ENCODE results near the gene SALL3. TPM values are rescaled to one million over a fixed set of nuclear protein-coding genes. Genes with fewer than 3 reads are reported as not detected.

The SALL3 gene
- total RNA-seq, 1 donor from 2014 or later, result not detected

DNA sequence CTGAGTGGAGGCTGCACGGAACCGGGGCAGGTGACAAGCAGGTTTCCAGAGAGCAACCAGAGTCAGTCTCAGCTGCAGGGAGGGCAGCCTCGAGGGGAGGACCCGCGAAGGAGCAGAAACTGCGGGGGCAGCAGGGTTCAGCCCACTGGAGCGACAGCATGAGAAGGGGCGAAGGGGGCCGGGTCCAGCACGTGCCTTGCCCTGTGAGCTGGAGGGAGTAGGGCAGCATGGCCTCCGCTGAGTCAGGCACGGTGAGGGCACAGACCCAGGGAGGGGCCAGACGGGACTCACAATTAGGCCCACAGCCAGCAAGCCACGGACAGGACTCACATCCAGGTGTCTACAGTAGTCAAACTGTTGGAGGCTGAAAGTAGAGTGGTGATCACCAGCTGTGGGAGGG is 66.9 kb downstream of the SALL3 start:
- no peaks in the 10 kb centered on the region for H3K4me1 Mint-ChIP-seq

DNA sequence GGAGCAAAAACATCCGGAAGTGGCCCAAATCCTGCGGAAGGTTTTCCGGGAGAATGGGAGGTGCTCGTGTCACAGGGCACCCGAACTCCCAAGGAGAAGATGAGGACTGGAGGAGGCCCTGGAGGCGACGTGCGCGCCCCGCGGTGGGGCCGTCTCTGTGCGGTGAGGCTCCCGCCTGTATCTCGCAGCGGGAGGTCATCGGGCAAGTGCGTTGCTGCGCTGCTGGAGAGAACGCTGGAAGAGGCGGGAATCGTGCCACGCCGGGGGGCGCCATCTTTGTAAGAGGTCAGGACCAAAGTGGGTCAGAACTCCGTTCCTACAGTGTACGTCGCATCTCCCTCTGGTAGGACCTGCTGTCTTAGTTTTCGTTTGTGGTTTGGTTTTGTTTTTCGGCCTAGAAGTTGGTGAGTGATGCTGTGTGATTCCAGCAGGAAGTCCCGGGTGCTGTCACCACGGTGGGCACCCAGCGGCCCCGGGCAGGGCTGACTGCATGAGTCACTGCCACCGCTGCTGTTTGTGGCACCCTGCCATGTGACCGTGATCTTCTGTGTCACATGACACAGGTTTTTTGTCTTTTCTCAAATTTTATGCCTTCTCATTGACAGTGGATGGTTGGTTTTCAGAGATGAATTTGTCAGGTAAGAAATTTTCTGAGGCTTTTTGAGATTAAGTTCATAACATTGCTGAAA is 68.1 kb downstream of the SALL3 start:
- TF ChIP-seq, protein P1, sequence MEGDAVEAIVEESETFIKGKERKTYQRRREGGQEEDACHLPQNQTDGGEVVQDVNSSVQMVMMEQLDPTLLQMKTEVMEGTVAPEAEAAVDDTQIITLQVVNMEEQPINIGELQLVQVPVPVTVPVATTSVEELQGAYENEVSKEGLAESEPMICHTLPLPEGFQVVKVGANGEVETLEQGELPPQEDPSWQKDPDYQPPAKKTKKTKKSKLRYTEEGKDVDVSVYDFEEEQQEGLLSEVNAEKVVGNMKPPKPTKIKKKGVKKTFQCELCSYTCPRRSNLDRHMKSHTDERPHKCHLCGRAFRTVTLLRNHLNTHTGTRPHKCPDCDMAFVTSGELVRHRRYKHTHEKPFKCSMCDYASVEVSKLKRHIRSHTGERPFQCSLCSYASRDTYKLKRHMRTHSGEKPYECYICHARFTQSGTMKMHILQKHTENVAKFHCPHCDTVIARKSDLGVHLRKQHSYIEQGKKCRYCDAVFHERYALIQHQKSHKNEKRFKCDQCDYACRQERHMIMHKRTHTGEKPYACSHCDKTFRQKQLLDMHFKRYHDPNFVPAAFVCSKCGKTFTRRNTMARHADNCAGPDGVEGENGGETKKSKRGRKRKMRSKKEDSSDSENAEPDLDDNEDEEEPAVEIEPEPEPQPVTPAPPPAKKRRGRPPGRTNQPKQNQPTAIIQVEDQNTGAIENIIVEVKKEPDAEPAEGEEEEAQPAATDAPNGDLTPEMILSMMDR (IDR thresholded peaks at IDR 0.05), result no peak
- intact Hi-C loops (cut with micrococcal nuclease), result no loop called here
- Mint-ChIP-seq H3K36me3 (ENCODE audit: low read depth) (no peaks in the 10 kb centered on the region), H3K27ac (no peak overlapping the region), H3K4me1 (no peaks in the 10 kb centered on the region), H3K9me3 (peaks cover 2% of the 10 kb centered on the region), H3K4me3 (no peak overlapping the region), H3K27me3 (peaks cover 8% of the 10 kb centered on the region)
- CTCF ChIA-PET, result no interaction called here
- no peak for ATAC-seq (ENCODE audit: low read depth)
- POLR2A ChIA-PET, result no interaction called here
- DNase-seq, result no peak

More for the DNA sequence above, 66.9 kb downstream of the SALL3 start:
- Mint-ChIP-seq H3K36me3 (ENCODE audit: low read depth) (no peaks in the 10 kb centered on the region), H3K4me3 (no peak overlapping the region), H3K27ac (no peak overlapping the region), H3K9me3 (peaks cover 2% of the 10 kb centered on the region), H3K27me3 (peaks cover 4% of the 10 kb centered on the region)
- POLR2A ChIA-PET, result no interaction called here
- intact Hi-C loops (cut with micrococcal nuclease), result no loop called here
- no peak for ATAC-seq (ENCODE audit: low read depth)
- CTCF ChIA-PET, result no interaction called here
- no peak for DNase-seq
- TF ChIP-seq, protein P1 (IDR thresholded peaks at IDR 0.05), result no peak

DNA sequence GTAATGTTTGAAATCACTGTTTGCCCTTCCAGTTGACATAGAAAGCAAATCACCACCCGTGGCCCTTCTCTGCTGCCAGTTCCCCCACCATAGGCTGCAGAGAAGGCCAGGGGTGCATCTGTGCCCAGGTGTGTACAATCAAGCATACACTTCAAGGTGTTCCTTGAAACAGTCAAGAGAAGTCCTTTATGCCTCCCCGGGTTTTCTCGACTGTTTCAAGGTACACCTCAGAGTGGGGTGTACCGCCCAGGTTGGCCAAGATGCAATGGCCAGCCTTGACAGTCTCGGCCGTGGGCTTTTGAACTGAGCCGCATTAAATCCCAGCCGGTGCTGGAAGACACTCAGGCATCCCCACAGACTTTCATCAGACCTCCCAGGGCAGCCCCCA is 68.6 kb downstream of the SALL3 start:
- no peak overlapping the region for H3K27ac Mint-ChIP-seq

DNA sequence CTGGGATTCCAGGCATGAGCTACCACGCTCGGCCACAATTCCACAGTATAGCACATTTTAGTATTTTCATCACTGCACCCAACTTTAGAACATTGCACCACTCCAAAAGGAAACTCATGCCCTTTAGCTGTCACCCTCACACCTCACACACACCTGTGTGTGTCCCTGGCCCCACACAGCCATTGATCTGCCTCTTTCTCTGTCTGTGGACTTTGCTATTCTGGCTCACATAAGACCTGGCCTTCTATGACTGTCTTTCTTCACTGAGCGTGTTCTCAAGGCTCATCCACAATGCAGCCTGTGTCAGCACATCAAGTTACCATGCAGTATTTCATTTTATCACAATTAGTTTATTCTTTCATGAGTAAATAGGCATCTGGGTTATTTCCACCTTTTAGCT is 69.9 kb downstream of the SALL3 start:
- TF ChIP-seq, protein P1 (IDR thresholded peaks at IDR 0.05), result no peak
- POLR2A ChIA-PET, result no interaction called here
- intact Hi-C loops (cut with micrococcal nuclease), result no loop called here
- Mint-ChIP-seq H3K27ac (no peak overlapping the region), H3K4me1 (no peaks in the 10 kb centered on the region), H3K4me3 (no peak overlapping the region), H3K36me3 (ENCODE audit: low read depth) (no peaks in the 10 kb centered on the region), H3K9me3 (peaks cover 2% of the 10 kb centered on the region), H3K27me3 (peaks cover 8% of the 10 kb centered on the region)
- CTCF ChIA-PET, result no interaction called here
- ATAC-seq (ENCODE audit: low read depth) (no peak), DNase-seq (no peak)

More for the DNA sequence above, 68.6 kb downstream of the SALL3 start:
- ChIA-PET POLR2A (interaction anchor here (0.8 kb wide), 1 partner anchor 20 kb away, joined by 3 read pairs; no protein-coding TSS in a partner anchor), CTCF (no interaction called here)
- Mint-ChIP-seq H3K4me3 (no peak overlapping the region), H3K4me1 (no peaks in the 10 kb centered on the region), H3K36me3 (ENCODE audit: low read depth) (no peaks in the 10 kb centered on the region), H3K27me3 (peaks cover 8% of the 10 kb centered on the region), H3K9me3 (peaks cover 2% of the 10 kb centered on the region)
- no peak for DNase-seq
- TF ChIP-seq, protein P1 (IDR thresholded peaks at IDR 0.05), result no peak
- intact Hi-C loops (cut with micrococcal nuclease), result no loop called here
- ATAC-seq (ENCODE audit: low read depth), result no peak

Other genes with a start within 250 kb of the SALL3 start
- gene ATP9B, start 89.6 kb downstream of the SALL3 start, total RNA-seq, result 41.5 and 49.2 TPM in 2 replicates

All from activated B cell treated with CpG ODN at 0.5 μM for 24 hours (primary cell).